AG04449 (cell line): ENCODE results near the gene PLEKHM2.

Source experiments
- CTCF ChIA-PET: fragments of 350-600 bp; formaldehyde crosslinking; extraction: SDS; loops from one replicate; lab custom pipeline; 2021; ENCODE audit warnings: antibody characterized with exemption; lab: Yijun Ruan, JAX
- POLR2A ChIA-PET: fragments of 400-600, 350-600 bp; formaldehyde crosslinking; extraction: SDS; loops from one replicate; lab custom pipeline; 2020; ENCODE audit warnings: antibody characterized with exemption, inconsistent platforms; lab: Yijun Ruan, JAX
- DNase-seq: peaks from one replicate; pipeline ENCODE4 v3.0.0-alpha.2; 2010; ENCODE audit warnings: low read depth, low spot score
- H3K4me3 ChIP-seq: 2 replicates; pipeline ENCODE4 v1.5.1; 2011; ENCODE audit warnings: low read depth, mild to moderate bottlenecking, control low read depth, low read length
- CTCF ChIP-seq: IDR thresholded peaks from one replicate; pipeline ENCODE4 v1.5.1; 2011; ENCODE audit warnings: mild to moderate bottlenecking, moderate library complexity, low read length, control low read depth, inconsistent platforms; ENCODE audit not compliant: insufficient read depth; ENCODE audit errors: missing control alignments

Gene PLEKHM2

GRCh38 chr1:15739745-15740144 lies 55.6 kb downstream of the PLEKHM2 start:
- POLR2A ChIA-PET = no interaction called here
- TF ChIP-seq CTCF = peak; percentile 14
- DNase-seq = no peak
- CTCF ChIA-PET = interaction anchor here (1.3 to 3.6 kb wide), 4 partner anchors 9 to 145 kb away, joined by 4 to 42 read pairs (median 8); no protein-coding TSS in a partner anchor
- H3K4me3 ChIP-seq = no peak overlapping the region

GRCh38 chr1:15740924-15741850 lies 57.1 kb downstream of the PLEKHM2 start:
- no peak overlapping the region for H3K4me3 ChIP-seq
- ChIA-PET CTCF (interaction anchor here (0.6 to 3.6 kb wide), 20 partner anchors 8 to 212 kb away, joined by 3 to 42 read pairs (median 4); no protein-coding TSS in a partner anchor), POLR2A (no interaction called here)
- TF ChIP-seq CTCF = peak; percentile 90
- DNase-seq = no peak

GRCh38 chr1:15742339-15742801 lies 58.2 kb downstream of the PLEKHM2 start, which contains the start of gene TMEM82:
TSS of gene TMEM82 (plus strand) at chr1:15742499. CDS start at chr1:15742560, 61 bp downstream.
- H3K4me3 ChIP-seq = no peak within 1 kb of the TSS
- ChIA-PET POLR2A (no interaction called here), CTCF (interaction anchor here (0.9 to 3.6 kb wide), 6 partner anchors 14 to 157 kb away, joined by 3 to 42 read pairs (median 3); no protein-coding TSS in a partner anchor)
- no peak for TF ChIP-seq CTCF
- no peak for DNase-seq

- ChIA-PET POLR2A (no interaction called here), CTCF (no interaction called here)
- DNase-seq = no peak
- H3K4me3 ChIP-seq = no peak overlapping the region
- no peak for TF ChIP-seq CTCF
Observed at GRCh38 chr1:15744122-15744679, 60.1 kb downstream of the PLEKHM2 start.

GRCh38 chr1:15747378-15747777 lies 63.3 kb downstream of the PLEKHM2 start:
- POLR2A ChIA-PET = interaction anchor here (2.0 kb wide), 1 partner anchor 9 kb away, joined by 5 read pairs; no protein-coding TSS in a partner anchor

More at GRCh38 chr1:15747378-15747777, 63.3 kb downstream of the PLEKHM2 start:
- no peak overlapping the region for H3K4me3 ChIP-seq
- CTCF ChIA-PET = no interaction called here
- DNase-seq = no peak
- no peak for TF ChIP-seq CTCF
